LNCaP clone FGC (cell line): ENCODE data around the gene RUSC2.

Experiments used
- DNase-seq: peaks from one replicate; pipeline ENCODE4 v3.0.0-alpha.2; 2011; ENCODE audit warnings: low read depth
- H3K4me3 ChIP-seq: 2 replicates; pipeline ENCODE4 v1.5.1; 2011; ENCODE audit warnings: mild to moderate bottlenecking, low read depth, low read length, control low read depth
- CTCF ChIP-seq: IDR thresholded peaks from 2 replicates; pipeline ENCODE4 v1.5.1; 2012; ENCODE audit warnings: mild to moderate bottlenecking; ENCODE audit not compliant: control insufficient read depth, insufficient read depth; ENCODE audit errors: extremely low read depth

RUSC2 gene

GRCh38 chr9:35500130-35500748 lies 10.3 kb downstream of the RUSC2 start:
- TF ChIP-seq CTCF: no peak
- no peak overlapping the region for H3K4me3 ChIP-seq
- no peak for DNase-seq

GRCh38 chr9:35501946-35502345 lies 12.0 kb downstream of the RUSC2 start:
- H3K4me3 ChIP-seq: no peak overlapping the region
- DNase-seq: no peak
- TF ChIP-seq CTCF: no peak

- no peak for DNase-seq
- H3K4me3 ChIP-seq: no peak overlapping the region
- no peak for TF ChIP-seq CTCF
These were observed 16.4 kb downstream of the RUSC2 start for GRCh38 chr9:35506359-35506758.

- no peak for DNase-seq
- no peak for TF ChIP-seq CTCF
These were observed 18.2 kb downstream of the RUSC2 start for GRCh38 chr9:35508069-35508468.

GRCh38 chr9:35510383-35510753 lies 20.5 kb downstream of the RUSC2 start:
- no peak for TF ChIP-seq CTCF
- H3K4me3 ChIP-seq: no peak overlapping the region
- no peak for DNase-seq

More at GRCh38 chr9:35508069-35508468, 18.2 kb downstream of the RUSC2 start:
- H3K4me3 ChIP-seq: no peak overlapping the region

GRCh38 chr9:35510754-35511428 lies 21.0 kb downstream of the RUSC2 start:
- H3K4me3 ChIP-seq: no peak overlapping the region
- TF ChIP-seq CTCF: no peak
- no peak for DNase-seq

- TF ChIP-seq CTCF: no peak
- H3K4me3 ChIP-seq: no peak overlapping the region
- DNase-seq: no peak
These were observed 21.5 kb downstream of the RUSC2 start for GRCh38 chr9:35511453-35511852.
